H1 (cell line): ENCODE data around the gene MBD5.

Experiments used
- BCL11A ChIP-seq, 2 experiments: IDR thresholded peaks; one replicate each; pipeline ENCODE4 v1.6.1; 2011; ENCODE audit warnings: low read depth in 2 of 2, low read length in 2 of 2, mild to moderate bottlenecking in 2 of 2
- CBX8 ChIP-seq: fragments of 300-800, 300-1000 bp; sonication (generic); IDR thresholded peaks from 2 replicates; pipeline ENCODE4 v1.7.1; 2016; ENCODE audit warnings: low read depth, low read length, borderline replicate concordance
- CHD2 ChIP-seq: IDR thresholded peaks from 2 replicates; pipeline ENCODE4 v1.6.1; 2012; ENCODE audit warnings: low read length, improper control_type of control experiment
- CTCF ChIP-seq, 3 experiments: IDR thresholded peaks; 1 replicate in 2 of 3; 2 replicates in 1 of 3; pipeline versions ENCODE4 v1.5.1 to v1.6.1; 2011; ENCODE audit warnings: low read length in 3 of 3, mild to moderate bottlenecking in 3 of 3, inconsistent platforms in 2 of 3, low read depth in 1 of 3, moderate library complexity in 1 of 3; ENCODE audit not compliant: insufficient read depth in 1 of 3; ENCODE audit errors: control extremely low read depth in 1 of 3
- EGR1 ChIP-seq: IDR thresholded peaks from 2 replicates; pipeline ENCODE4 v1.6.1; 2011; ENCODE audit warnings: low read depth, low read length, borderline replicate concordance
- EZH2 ChIP-seq: fragments of 200-600 bp; sonication (generic); IDR thresholded peaks from 2 replicates; pipeline ENCODE4 v1.7.1; 2012; ENCODE audit warnings: low read depth, mild to moderate bottlenecking, moderate library complexity, low read length, inconsistent platforms; ENCODE audit not compliant: severe bottlenecking
- GABPA ChIP-seq: IDR thresholded peaks from 2 replicates; pipeline ENCODE4 v1.6.1; 2011; ENCODE audit warnings: mild to moderate bottlenecking, low read length, moderate library complexity, borderline replicate concordance; ENCODE audit not compliant: insufficient read depth
- HDAC2 ChIP-seq, 2 experiments: fragments of 300-600 bp in 1 of 2; sonication (generic) in 1 of 2; IDR thresholded peaks; 2 replicates each; pipeline ENCODE4 v1.6.1; 2011 to 2012; ENCODE audit warnings: low read depth in 2 of 2, low read length in 2 of 2, mild to moderate bottlenecking in 2 of 2, moderate library complexity in 2 of 2, borderline replicate concordance in 1 of 2, inconsistent platforms in 1 of 2
- MAX ChIP-seq: IDR thresholded peaks from 2 replicates; pipeline ENCODE4 v1.6.1; 2012; ENCODE audit warnings: inconsistent platforms
- POLR2A ChIP-seq, 2 experiments: IDR thresholded peaks; 1 replicate in 1 of 2; 2 replicates in 1 of 2; pipeline ENCODE4 v1.6.1; 2011; ENCODE audit warnings: low read depth in 2 of 2, low read length in 2 of 2, mild to moderate bottlenecking in 2 of 2; ENCODE audit errors: control extremely low read depth in 1 of 2
- RAD21 ChIP-seq, 2 experiments: IDR thresholded peaks in 1 of 2; conservative IDR thresholded peaks in 1 of 2; 2 replicates each; pipeline ENCODE4 v1.6.1; 2011; ENCODE audit warnings: low read depth in 2 of 2, low read length in 2 of 2, improper control_type of control experiment in 1 of 2, inconsistent platforms in 1 of 2, mild to moderate bottlenecking in 1 of 2, moderate library complexity in 1 of 2
- RNF2 ChIP-seq: fragments of 200-900, 300-1000 bp; sonication (generic); IDR thresholded peaks from 2 replicates; pipeline ENCODE4 v1.7.1; 2016; ENCODE audit warnings: borderline replicate concordance, low read depth, mild to moderate bottlenecking, antibody characterized with exemption, low read length; ENCODE audit not compliant: poor library complexity, severe bottlenecking; ENCODE audit errors: missing control alignments
- ZNF274 ChIP-seq: IDR thresholded peaks from 2 replicates; pipeline ENCODE4 v1.7.0; 2012; ENCODE audit warnings: low read length, borderline replicate concordance; ENCODE audit errors: extremely low read depth

- no peak for TF ChIP-seq CTCF (IDR thresholded peaks at IDR 0.05; ENCODE audit: control extremely low read depth in 1 of 3, insufficient read depth in 1 of 3, low read depth in 1 of 3, low read length in 3 of 3)
- TF ChIP-seq MAX: no peak
- TF ChIP-seq POLR2A (IDR thresholded peaks at IDR 0.05; ENCODE audit: control extremely low read depth in 1 of 2, low read depth in 2 of 2, low read length in 2 of 2): no peak
- TF ChIP-seq GABPA: no peak
- TF ChIP-seq CHD2: no peak
- TF ChIP-seq EZH2: no peak
- TF ChIP-seq RNF2: no peak
- TF ChIP-seq HDAC2 (IDR thresholded peaks at IDR 0.05; ENCODE audit: borderline replicate concordance in 1 of 2, low read depth in 2 of 2, low read length in 2 of 2): no peak
- TF ChIP-seq CBX8: no peak
- TF ChIP-seq BCL11A (IDR thresholded peaks at IDR 0.05; ENCODE audit: low read depth in 2 of 2, low read length in 2 of 2): no peak
- no peak for TF ChIP-seq RAD21 (IDR thresholded peaks at IDR 0.05 in 1 of 2, conservative IDR thresholded peaks at IDR 0.05 in 1 of 2; ENCODE audit: low read depth in 2 of 2, low read length in 2 of 2)
- TF ChIP-seq ZNF274: no peak
- no peak for TF ChIP-seq EGR1
These were observed 141.1 kb downstream of the MBD5 start for GRCh38 chr2:148161909-148162435.
